GM18507 (cell line): ENCODE data around the gene LY6G5B.

Source experiments
- DNase-seq: peaks from one replicate; pipeline ENCODE4 v3.0.0; 2011; ENCODE audit warnings: low read depth; ENCODE audit not compliant: insufficient read length; ENCODE audit errors: extremely low spot score
- FAIRE-seq: peaks from 2 replicates; lab custom pipeline; 2011; peaks lifted over from hg19 to GRCh38; lab: Jason Lieb, UNC

Gene LY6G5B

DNA sequence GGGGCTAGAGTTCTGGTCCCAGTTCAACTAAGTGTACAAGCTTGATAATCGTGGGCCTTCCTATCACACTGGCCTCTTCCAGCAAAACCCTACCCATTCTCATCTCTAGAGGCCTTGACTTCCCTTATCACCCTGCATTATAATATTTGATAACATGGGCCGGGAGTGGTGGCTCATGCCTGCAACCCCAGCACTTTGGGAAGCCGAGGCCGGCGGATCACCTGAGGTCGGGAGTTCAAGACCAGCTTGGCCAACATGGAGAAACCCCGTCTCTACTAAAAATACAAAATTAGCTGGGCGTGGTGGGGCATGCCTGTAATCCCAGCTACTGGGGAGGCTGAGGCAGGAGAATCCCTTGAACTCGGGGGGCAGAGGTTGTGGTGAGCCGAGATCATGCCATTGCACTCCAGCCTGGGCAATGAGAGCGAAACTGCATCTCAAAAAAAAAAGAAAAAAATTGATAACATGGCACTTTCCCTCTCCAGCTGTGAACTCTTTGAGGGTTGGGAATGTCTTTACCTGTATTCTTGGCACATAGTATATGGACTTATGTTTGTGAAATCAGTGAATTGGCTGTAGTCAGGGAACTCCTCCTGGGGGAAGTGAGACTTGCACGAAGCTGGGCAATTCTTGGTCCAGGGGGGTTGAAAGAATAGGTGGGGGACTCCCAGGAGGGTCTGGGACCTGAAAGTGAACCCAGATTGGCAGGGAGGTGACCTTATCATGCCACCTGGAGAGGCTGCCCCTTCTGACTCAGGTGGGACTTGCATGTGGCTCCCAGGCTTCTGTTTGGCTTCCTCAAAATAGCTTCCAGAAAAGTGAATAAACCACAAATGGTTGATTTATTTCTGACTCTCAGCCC is 8.3 kb upstream of the LY6G5B start:
- DNase-seq (no peak), FAIRE-seq (peak; percentile 41)

DNA sequence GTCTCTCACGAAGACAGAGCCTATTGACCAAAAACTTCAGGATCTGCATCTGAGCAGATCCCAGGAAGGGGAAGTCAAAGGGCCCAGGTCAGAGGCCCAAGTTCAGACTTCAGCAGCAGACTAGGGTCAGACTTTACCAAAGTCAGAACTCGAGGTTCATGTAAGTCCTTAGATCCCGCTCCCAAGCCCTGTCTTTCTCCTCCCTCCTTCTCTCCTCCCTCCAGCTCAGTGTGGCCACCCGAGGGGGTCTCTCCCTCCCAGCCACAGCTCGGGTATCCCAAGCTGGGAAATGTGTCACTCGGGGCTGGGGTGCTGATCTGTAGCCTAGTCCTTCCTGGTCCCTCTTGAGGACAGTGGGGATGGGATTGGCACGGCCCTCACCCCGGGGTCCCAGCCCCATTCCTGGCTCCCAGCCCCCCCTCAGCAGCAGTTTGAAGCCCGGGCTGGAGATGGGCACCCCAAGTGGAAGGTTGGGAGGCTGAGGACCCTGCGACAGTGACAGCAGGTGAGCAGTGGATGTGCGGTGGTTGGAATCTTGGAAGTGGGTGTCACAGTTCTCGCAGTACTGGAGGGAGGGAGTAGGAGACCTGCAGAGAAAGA is 7.6 kb upstream of the LY6G5B start:
- FAIRE-seq = no peak
- DNase-seq = no peak

GRCh38 chr6:31663126-31663960 is 6.4 kb upstream of the LY6G5B start:
- FAIRE-seq = no peak

DNA sequence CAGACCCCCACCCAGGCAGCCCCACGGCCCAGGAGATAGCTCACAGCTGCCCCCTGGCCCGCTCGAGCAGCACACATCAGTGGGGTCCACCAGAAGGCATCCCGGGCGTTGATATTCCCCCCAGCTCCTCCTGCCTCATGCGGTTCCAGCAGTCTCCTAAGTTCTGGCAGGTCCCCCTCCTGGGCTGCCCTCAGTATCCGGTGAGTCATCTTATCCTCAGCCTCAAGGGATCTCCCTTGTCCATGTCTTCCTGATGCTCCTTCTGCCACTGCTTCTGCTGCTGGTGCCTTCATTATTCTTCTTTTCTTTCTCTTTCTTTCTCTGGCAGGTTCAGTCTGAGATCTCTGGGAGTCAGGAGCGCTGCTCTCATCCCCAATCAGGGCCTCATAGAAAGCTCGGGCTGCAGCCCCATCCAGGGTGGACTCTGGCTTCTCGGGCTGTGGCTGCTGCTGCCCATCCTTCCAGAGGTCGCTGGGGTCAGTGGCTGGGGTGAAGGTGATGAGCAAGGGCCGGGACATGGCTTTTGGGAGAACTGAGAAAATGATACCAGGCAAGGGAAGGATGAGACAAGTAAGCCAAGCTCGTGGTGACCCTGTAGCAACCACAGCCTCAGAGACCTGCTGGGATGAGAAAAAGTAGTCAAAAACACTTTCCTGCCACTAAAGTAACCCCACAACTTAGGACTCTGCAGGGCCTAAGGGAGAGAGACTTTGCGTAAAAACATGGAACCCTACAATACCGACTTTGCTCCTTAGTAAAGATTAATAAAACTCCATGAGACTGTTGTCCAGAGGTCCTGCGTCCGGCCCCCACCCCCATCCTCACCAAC is 5.6 kb upstream of the LY6G5B start:
- no peak for DNase-seq
- FAIRE-seq = no peak

More at GRCh38 chr6:31663126-31663960, 6.4 kb upstream of the LY6G5B start:
- DNase-seq = no peak

GRCh38 chr6:31664790-31665500 is 4.8 kb upstream of the LY6G5B start, which contains the start of gene GPANK1:
TSS of gene GPANK1 (minus strand) at chr6:31664997. CDS start at chr6:31664478, 519 bp downstream.
- FAIRE-seq (peak; percentile 89), DNase-seq (peak; percentile 62)

DNA sequence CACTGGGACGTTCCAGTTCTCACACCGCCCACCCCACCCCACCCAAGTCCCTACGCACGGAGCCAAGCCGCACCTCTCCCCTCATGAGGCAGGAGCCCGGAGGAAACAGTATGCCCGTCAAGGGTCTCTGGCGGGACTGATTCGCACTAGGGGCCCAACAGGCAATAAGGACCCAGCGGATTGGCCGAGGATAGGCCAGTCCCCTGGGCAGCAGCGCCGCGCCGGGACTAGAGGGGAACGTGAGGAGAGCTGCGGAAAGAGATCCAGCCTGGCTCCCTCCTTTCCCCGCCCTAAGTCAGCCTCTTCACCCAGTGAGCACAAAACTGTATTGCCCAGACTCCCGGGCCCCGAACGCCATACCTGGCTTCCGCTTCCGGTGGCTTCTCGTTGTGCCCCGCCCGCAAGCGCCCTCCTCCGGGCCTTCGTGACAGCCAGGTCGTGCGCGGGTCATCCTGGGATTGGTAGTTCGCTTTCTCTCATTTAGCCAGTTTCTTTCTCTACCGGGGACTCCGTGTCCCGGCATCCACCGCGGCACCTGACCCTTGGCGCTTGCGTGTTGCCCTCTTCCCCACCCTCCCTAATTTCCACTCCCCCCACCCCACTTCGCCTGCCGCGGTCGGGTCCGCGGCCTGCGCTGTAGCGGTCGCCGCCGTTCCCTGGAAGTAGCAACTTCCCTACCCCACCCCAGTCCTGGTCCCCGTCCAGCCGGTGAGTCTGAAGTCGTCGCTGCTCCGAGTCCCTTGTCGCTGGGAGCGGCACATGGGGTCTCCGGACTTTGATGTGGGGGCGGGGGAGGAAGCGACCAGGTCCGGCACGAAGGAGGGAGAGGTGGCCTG is 4.1 kb upstream of the LY6G5B start, which contains the start of gene CSNK2B:
TSS of gene CSNK2B (plus strand) at position 580 of the 836 bp plus-strand sequence. CDS start 752 bp downstream, outside the sequence.
- FAIRE-seq (peak; percentile 92), DNase-seq (peak; percentile 93)

DNA sequence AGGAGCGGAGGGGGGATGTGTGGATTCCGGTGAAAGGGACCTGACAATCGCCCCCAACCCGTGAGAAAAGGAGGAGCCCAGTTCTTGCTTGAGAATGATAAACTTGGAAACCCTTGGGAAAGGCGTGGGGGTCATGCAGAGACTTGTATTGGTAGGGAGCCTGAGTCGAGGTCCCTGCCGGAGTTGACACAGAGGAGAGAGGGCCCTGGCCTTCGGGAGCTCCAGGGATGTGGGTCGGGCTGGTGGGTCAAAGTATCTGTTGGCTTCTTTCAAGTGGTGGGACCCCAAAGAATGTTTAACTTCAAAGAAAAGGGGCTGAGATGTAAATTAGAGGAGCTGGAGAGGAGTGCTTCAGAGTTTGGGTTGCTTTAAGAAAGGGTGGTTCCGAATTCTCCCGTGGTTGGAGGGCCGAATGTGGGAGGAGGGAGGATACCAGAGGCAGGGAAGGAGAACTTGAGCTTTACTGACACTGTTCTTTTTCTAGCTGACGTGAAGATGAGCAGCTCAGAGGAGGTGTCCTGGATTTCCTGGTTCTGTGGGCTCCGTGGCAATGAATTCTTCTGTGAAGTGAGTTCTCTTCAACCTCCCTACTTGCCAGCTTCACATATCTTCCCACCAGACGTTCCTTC is 3.3 kb upstream of the LY6G5B start:
- no peak for DNase-seq
- no peak for FAIRE-seq

DNA sequence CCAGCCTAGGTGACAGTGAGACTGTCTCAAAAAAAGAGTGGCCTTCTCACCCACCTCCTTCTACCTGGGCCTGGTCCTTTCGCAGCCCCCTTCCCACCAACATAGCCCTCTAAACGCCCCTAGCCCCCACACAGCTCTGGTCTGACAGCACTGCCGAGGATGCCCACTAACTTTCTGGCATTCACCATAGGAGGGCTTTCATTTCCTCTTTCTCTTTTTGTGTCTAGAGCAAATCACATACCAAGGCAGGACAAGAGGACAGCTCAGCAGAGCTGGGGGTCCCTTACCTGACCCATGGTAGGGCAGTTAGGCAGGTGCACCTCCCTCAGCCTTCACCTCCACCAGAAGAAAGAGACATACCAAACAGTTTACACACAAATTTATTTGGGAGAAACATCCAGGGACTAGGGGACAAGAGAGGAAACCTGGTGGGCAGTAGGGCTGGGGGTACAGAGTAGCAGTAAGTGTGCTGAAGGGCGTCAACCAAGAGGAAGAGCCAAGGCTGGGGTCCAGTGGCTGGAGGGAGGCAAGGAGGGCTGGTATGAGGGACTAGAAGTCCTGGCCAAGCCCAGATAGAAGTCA is 6.6 kb downstream of the LY6G5B start:
- DNase-seq (no peak), FAIRE-seq (no peak)

- DNase-seq = no peak
These were observed 7.1 kb downstream of the LY6G5B start for GRCh38 chr6:31676904-31677303.

DNA sequence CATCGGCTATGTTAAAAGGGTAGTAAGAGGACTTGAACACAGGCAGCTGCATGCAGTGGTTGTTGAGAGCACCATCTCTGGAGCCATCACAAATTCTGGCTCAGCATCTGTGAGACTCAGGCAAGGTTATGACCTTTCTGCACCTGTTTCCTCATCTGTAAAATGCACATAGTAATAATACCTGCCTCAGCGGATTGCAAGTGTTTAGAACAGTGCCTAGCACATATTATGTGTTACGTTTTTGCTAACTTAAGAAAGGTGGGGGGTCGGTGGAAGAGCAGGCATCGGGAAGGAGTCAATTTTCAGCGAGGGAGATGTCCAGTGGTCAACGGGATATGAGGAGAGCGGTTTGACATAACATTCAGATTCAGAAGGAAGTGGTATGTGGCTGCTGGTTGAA is 8.2 kb downstream of the LY6G5B start:
- DNase-seq = no peak
- no peak for FAIRE-seq

More at GRCh38 chr6:31676904-31677303, 7.1 kb downstream of the LY6G5B start:
- no peak for FAIRE-seq

DNA sequence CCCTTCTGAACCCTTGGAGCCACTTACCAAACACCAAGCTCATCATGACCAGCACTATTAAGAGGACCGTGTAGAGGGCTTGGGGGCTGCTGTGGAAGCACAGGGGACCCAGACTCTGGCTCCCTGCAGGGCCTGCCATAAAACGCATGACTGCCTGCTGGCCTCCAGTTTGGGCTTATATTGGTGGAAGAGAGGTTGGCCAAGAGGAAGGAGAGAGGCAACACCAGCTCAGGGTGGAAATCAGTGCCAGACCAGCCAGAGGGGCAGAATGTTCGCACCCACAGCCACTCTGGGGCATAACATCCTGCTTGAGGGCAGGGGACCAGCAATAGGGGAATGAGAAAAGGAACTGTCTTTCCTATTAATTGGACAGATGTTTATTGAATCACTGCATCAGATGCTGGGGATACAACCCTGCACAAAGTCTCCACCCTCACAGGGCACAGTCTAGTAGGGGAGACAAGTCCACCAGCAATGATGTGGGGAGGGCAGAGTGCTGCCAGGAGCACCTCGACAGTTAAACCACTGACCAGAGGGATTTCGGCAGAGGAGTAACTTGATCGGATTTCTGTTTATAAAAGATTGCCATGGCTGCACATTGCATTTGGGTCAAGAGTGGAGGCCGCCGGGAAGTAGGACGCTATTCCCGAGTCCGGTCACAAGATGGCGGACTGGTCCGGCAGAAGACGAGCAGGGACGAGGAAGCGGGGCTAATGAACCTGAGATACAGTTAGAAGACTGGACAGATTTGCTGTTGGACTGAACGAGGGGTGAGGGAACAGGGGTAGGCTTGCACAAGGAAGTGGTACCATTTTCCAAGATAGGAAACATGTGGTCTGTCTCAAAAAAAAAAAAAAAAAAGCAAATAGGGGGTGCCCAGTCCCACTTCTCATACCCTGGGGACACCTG is 10.7 kb downstream of the LY6G5B start, which contains the start of gene LY6G5C:
TSS of gene LY6G5C (minus strand) at position 842 of the 909 bp plus-strand sequence. CDS start at position 148, 694 bp downstream.
- DNase-seq = peak; percentile 60
- peak; percentile 87 for FAIRE-seq

- FAIRE-seq (peak; percentile 50), DNase-seq (no peak)
These were observed 11.4 kb downstream of the LY6G5B start for GRCh38 chr6:31681135-31681671.

DNA sequence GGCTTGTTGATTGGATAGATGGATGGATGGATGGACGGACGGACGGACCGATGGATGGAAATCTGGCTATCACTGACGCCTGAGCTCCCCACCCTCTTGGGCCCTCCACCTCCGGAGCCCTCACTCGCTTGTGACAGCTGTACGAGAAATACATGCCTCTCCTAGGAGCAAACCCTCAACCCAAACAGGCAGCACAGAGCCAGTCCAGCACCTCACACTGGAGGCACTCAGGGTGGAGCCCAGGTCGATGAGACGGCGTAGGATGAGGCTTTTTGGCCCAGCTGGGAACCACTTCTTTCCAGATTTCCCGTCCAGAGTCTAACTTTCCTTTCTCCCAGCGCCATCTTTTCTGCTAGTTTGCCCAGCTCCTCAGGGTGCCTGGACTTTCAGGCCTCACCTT is 13.8 kb downstream of the LY6G5B start:
- no peak for FAIRE-seq

DNA sequence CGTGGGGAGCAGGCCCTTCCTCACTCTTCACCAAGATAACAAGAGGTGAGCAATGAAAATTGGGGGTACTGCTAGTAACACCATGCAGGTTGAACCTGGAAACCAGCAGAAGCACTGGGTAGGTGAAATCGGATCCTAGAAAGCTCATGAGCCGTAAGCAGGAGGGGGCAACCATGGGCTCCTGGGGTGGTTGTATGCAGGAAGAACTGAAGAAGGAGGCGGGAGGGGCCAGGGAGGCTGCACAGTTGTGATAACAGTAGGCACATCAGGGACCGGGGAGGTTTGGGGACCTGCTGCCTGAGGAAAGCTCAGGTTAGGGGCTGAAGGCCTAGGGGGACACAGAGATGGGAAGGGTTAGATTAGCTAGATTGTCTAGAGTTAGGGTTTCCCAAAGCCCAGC is 16.7 kb downstream of the LY6G5B start:
- FAIRE-seq (no peak), DNase-seq (no peak)

More for the DNA sequence above, 13.8 kb downstream of the LY6G5B start:
- no peak for DNase-seq

DNA sequence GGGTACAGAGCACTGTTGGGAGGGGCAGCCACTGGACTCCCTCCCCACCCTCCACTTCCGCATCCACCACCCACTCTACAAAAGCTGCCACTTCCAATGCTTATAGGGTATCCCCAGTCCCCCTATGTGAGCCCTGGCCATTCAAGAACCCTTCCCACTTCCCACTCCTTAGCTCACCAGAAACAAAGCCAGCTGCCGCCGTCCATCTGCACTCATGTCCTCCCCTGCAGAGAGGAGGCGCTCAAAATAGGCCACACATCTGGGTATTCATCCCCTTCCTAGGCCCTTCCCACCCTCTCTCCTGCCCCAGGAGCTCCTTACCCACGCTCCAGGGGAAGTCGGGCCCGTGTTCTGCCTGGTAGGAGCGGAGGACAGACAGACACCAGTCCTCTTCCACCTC is 17.5 kb downstream of the LY6G5B start:
- DNase-seq (no peak), FAIRE-seq (no peak)
